Neural cell (in vitro differentiated cells): ENCODE measurements around the gene NELL2. TPM values are rescaled to one million over a fixed set of nuclear protein-coding genes. Genes with fewer than 3 reads are reported as not detected.

Experiments
- H2AFZ ChIP-seq: fragments of 200-600, 300-800 bp; sonication (generic), shearing (Covaris generic); 2 replicates; pipeline ENCODE4 v1.6.0; 2014; ENCODE audit warnings: low read depth, mild to moderate bottlenecking, antibody characterized with exemption, low read length, moderate library complexity
- H3F3A ChIP-seq: fragments of 200-600 bp; shearing (Covaris generic); 2 replicates; pipeline ENCODE4 v1.6.1; 2016; ENCODE audit warnings: mild to moderate bottlenecking, moderate library complexity, mixed read lengths, antibody characterized with exemption, low read length; ENCODE audit not compliant: insufficient read depth, poor library complexity, severe bottlenecking
- H3K27ac ChIP-seq: fragments of 200-600, 300-800 bp; sonication (generic), shearing (Covaris generic); 2 replicates; pipeline ENCODE4 v1.5.1; 2014; ENCODE audit warnings: mild to moderate bottlenecking, low read length, moderate library complexity
- H3K27me3 ChIP-seq: fragments of 300-800, 200-600 bp; sonication (generic), shearing (Covaris generic); 2 replicates; pipeline ENCODE4 v1.6.0; 2014; ENCODE audit warnings: mild to moderate bottlenecking, low read depth, low read length, moderate library complexity; ENCODE audit not compliant: insufficient read depth
- H3K36me3 ChIP-seq: fragments of 300-800, 200-600 bp; sonication (generic), shearing (Covaris generic); 2 replicates; pipeline ENCODE4 v1.5.1; 2014; ENCODE audit warnings: mild to moderate bottlenecking, antibody characterized with exemption, low read length, moderate library complexity; ENCODE audit not compliant: insufficient read depth
- H3K4me2 ChIP-seq: fragments of 300-800, 200-600 bp; sonication (generic), shearing (Covaris generic); 2 replicates; pipeline ENCODE4 v1.6.0; 2014; ENCODE audit warnings: mild to moderate bottlenecking, low read length
- H3K4me3 ChIP-seq: fragments of 300-800, 200-600 bp; sonication (generic), shearing (Covaris generic); 2 replicates; pipeline ENCODE4 v1.5.1; 2014; ENCODE audit warnings: mild to moderate bottlenecking, low read length, moderate library complexity
- H3K79me2 ChIP-seq: fragments of 200-600 bp; shearing (Covaris generic); replicated peaks from 2 replicates; pipeline ENCODE4 v1.6.0; 2014; ENCODE audit warnings: mild to moderate bottlenecking, low read length, moderate library complexity; ENCODE audit not compliant: insufficient read depth
- H3K9ac ChIP-seq: fragments of 300-800, 200-600 bp; sonication (generic), shearing (Covaris generic); 2 replicates; pipeline ENCODE4 v1.6.1; 2016; ENCODE audit warnings: mild to moderate bottlenecking, low read length, mixed read lengths
- H3K9me2 ChIP-seq: fragments of 200-600 bp; shearing (Covaris generic); 2 replicates; pipeline ENCODE4 v1.6.1; 2016; ENCODE audit warnings: mild to moderate bottlenecking, low read length, mixed read lengths; ENCODE audit not compliant: insufficient read depth
- H3K9me3 ChIP-seq: fragments of 200-600, 300-800 bp; sonication (generic), shearing (Covaris generic); 2 replicates; pipeline ENCODE4 v1.6.1; 2016; ENCODE audit warnings: mild to moderate bottlenecking, mixed run types, low read length, moderate library complexity, mixed read lengths
- H4K20me1 ChIP-seq: fragments of 200-600 bp; shearing (Covaris generic); 2 replicates; pipeline ENCODE4 v1.6.1; 2016; ENCODE audit warnings: mild to moderate bottlenecking, mixed run types; ENCODE audit not compliant: insufficient read depth
- EP300 ChIP-seq: fragments of 450-650 bp; conservative IDR thresholded peaks from 2 replicates; pipeline ENCODE4 v1.6.1; 2014; ENCODE audit warnings: antibody characterized with exemption, mild to moderate bottlenecking, moderate library complexity; ENCODE audit not compliant: poor library complexity, severe bottlenecking
- EZH2 ChIP-seq: fragments of 200-600, 300-800 bp; shearing (Covaris generic), sonication (generic); IDR thresholded peaks from 2 replicates; pipeline ENCODE4 v1.6.1; 2014; ENCODE audit warnings: antibody characterized with exemption, low read length, borderline replicate concordance, mild to moderate bottlenecking; ENCODE audit not compliant: insufficient read depth, poor library complexity, severe bottlenecking
- MXI1 ChIP-seq: fragments of 450-650 bp; conservative IDR thresholded peaks from 2 replicates; pipeline ENCODE4 v1.6.1; 2014; ENCODE audit warnings: antibody characterized with exemption, mild to moderate bottlenecking; ENCODE audit not compliant: poor library complexity, severe bottlenecking
- POLR2AphosphoS5 ChIP-seq: IDR thresholded peaks from 2 replicates; pipeline ENCODE4 v1.6.1; 2012
- RAD21 ChIP-seq: fragments of 450-650 bp; conservative IDR thresholded peaks from 2 replicates; pipeline ENCODE4 v1.6.1; 2014; ENCODE audit warnings: antibody characterized with exemption, mild to moderate bottlenecking, moderate library complexity
- SMC3 ChIP-seq: fragments of 450-650 bp; conservative IDR thresholded peaks from 2 replicates; pipeline ENCODE4 v1.6.1; 2014; ENCODE audit warnings: antibody characterized with exemption, mild to moderate bottlenecking, moderate library complexity; ENCODE audit not compliant: poor library complexity
- TAF1 ChIP-seq: IDR thresholded peaks from 2 replicates; pipeline ENCODE4 v1.6.1; 2012; ENCODE audit warnings: low read depth
- polyA plus RNA-seq: library from polyadenylated mRNA; depleted of rRNA; stranded (reverse); fragments of >200 nt; gene quantifications from 2 replicates; pipeline ENCODE4 v1.2.3, GENCODE V29; 2014
- TF ChIP-seq, protein P1 (sequence below): fragments of 450-650 bp; IDR thresholded peaks from 2 replicates; pipeline ENCODE4 v1.5.1; 2014; ENCODE audit warnings: antibody characterized with exemption, mild to moderate bottlenecking, moderate library complexity; ENCODE audit not compliant: poor library complexity, severe bottlenecking
- TF ChIP-seq, protein P2 (sequence below): IDR thresholded peaks from 2 replicates; pipeline ENCODE4 v1.6.1; 2012; ENCODE audit warnings: borderline replicate concordance

NELL2 gene
- polyA plus RNA-seq, 1 donor from 2014 or later, result 41.8 TPM

DNA sequence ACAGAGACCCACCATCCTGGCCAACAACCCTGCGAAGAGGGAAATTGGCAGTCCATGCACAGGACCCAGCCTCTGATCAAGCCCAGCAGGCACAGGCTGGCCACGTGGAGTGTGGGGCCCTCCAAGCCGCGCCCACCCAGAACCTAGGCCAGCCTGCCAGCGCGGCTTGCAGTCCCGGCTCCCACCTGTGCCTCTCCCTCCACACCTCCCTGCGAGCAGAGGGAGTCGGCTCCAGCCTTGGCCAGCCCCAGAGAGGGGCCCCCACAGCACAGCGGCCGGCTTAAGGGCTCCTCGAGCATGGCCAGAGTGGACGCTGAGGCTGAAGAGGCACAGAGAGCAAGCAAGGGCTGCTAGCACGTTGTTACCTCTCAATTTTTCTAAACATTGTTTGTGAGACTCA is 373.4 kb downstream of the NELL2 start:
- Histone ChIP-seq H3F3A (no peaks in the 10 kb centered on the region), H3K79me2 (no peaks in the 10 kb centered on the region), H3K9ac (no peak overlapping the region), H3K4me3 (no peak overlapping the region), H3K27ac (no peak overlapping the region), H3K9me2 (no peaks in the 10 kb centered on the region), H3K36me3 (no peaks in the 10 kb centered on the region), H3K4me2 (no peak overlapping the region), H4K20me1 (no peaks in the 10 kb centered on the region), H3K9me3 (no peaks in the 10 kb centered on the region), H3K27me3 (no peaks in the 10 kb centered on the region), H2AFZ (no peak overlapping the region)
- TF ChIP-seq TAF1 (no peak), POLR2AphosphoS5 (no peak), SMC3 (no peak), RAD21 (no peak), MXI1 (no peak), EP300 (no peak), EZH2 (no peak)
- TF ChIP-seq, protein P1, sequence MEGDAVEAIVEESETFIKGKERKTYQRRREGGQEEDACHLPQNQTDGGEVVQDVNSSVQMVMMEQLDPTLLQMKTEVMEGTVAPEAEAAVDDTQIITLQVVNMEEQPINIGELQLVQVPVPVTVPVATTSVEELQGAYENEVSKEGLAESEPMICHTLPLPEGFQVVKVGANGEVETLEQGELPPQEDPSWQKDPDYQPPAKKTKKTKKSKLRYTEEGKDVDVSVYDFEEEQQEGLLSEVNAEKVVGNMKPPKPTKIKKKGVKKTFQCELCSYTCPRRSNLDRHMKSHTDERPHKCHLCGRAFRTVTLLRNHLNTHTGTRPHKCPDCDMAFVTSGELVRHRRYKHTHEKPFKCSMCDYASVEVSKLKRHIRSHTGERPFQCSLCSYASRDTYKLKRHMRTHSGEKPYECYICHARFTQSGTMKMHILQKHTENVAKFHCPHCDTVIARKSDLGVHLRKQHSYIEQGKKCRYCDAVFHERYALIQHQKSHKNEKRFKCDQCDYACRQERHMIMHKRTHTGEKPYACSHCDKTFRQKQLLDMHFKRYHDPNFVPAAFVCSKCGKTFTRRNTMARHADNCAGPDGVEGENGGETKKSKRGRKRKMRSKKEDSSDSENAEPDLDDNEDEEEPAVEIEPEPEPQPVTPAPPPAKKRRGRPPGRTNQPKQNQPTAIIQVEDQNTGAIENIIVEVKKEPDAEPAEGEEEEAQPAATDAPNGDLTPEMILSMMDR, result no peak
- TF ChIP-seq, protein P2, sequence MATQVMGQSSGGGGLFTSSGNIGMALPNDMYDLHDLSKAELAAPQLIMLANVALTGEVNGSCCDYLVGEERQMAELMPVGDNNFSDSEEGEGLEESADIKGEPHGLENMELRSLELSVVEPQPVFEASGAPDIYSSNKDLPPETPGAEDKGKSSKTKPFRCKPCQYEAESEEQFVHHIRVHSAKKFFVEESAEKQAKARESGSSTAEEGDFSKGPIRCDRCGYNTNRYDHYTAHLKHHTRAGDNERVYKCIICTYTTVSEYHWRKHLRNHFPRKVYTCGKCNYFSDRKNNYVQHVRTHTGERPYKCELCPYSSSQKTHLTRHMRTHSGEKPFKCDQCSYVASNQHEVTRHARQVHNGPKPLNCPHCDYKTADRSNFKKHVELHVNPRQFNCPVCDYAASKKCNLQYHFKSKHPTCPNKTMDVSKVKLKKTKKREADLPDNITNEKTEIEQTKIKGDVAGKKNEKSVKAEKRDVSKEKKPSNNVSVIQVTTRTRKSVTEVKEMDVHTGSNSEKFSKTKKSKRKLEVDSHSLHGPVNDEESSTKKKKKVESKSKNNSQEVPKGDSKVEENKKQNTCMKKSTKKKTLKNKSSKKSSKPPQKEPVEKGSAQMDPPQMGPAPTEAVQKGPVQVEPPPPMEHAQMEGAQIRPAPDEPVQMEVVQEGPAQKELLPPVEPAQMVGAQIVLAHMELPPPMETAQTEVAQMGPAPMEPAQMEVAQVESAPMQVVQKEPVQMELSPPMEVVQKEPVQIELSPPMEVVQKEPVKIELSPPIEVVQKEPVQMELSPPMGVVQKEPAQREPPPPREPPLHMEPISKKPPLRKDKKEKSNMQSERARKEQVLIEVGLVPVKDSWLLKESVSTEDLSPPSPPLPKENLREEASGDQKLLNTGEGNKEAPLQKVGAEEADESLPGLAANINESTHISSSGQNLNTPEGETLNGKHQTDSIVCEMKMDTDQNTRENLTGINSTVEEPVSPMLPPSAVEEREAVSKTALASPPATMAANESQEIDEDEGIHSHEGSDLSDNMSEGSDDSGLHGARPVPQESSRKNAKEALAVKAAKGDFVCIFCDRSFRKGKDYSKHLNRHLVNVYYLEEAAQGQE, result no peak

- Histone ChIP-seq H3K27ac (no peak overlapping the region), H3K36me3 (no peaks in the 10 kb centered on the region), H3K79me2 (no peaks in the 10 kb centered on the region), H3K27me3 (no peaks in the 10 kb centered on the region), H2AFZ (no peak overlapping the region), H3K9ac (no peak overlapping the region), H3K4me2 (no peak overlapping the region), H3K9me3 (no peaks in the 10 kb centered on the region), H4K20me1 (no peaks in the 10 kb centered on the region), H3K4me3 (no peak overlapping the region), H3F3A (no peaks in the 10 kb centered on the region), H3K9me2 (no peaks in the 10 kb centered on the region)
- no peak for TF ChIP-seq MXI1
- TF ChIP-seq, protein P2, result no peak
- TF ChIP-seq TAF1, result no peak
- no peak for TF ChIP-seq POLR2AphosphoS5
- TF ChIP-seq, protein P1, result no peak
- TF ChIP-seq RAD21, result no peak
- TF ChIP-seq EZH2, result no peak
- no peak for TF ChIP-seq SMC3
- TF ChIP-seq EP300, result no peak
Observed at GRCh38 chr12:44500423-44500822, 375.7 kb downstream of the NELL2 start.
